Measurements from ENCODE around the gene DNAJB6. TPM values are rescaled to one million over a fixed set of nuclear protein-coding genes. Genes with fewer than 3 reads are reported as not detected.

Gene DNAJB6
- 100 to 1,000 TPM in 2 of 3 donors, 10 to 100 TPM in 1; 73.8 to 136 (median 101) TPM for total RNA-seq

GRCh38 chr7:157336383-157337315, at the start of gene DNAJB6:
Gene DNAJB6 (plus strand): TSS chr7:157337004. CDS start chr7:157358573, 21,569 bp downstream.
- Histone ChIP-seq H3K4me1 (no peaks in the 10 kb centered on the region), H3K27ac (peak within 1 kb of the TSS; percentile 98 to 100), H3K36me3 (no peaks in the 10 kb centered on the region), H3K4me3 (peak within 1 kb of the TSS; percentile 77 to 97 (median 85)), H3K27me3 (no peaks in the 10 kb centered on the region), H3K9me3 (no peaks in the 10 kb centered on the region)
- DNase-seq (ENCODE audit: low spot score in 2 of 2): peak; percentile 89 to 93
- intact Hi-C loops (cut with DNase I; ENCODE audit: low total_unique reads): no loop called here
- TF ChIP-seq POLR2A (IDR thresholded peaks at IDR 0.05) (peak; percentile 94), CTCF (IDR thresholded peaks at IDR 0.05) (peak in 1 of 3 donors; percentile 1), POLR2AphosphoS5 (IDR thresholded peaks at IDR 0.05) (peak; percentile 86 to 99 (median 91))

- Histone ChIP-seq H3K4me3 (no peak overlapping the region), H3K9me3 (no peaks in the 10 kb centered on the region), H3K36me3 (no peaks in the 10 kb centered on the region), H3K4me1 (no peaks in the 10 kb centered on the region), H3K27me3 (no peaks in the 10 kb centered on the region), H3K27ac (no peak overlapping the region)
- intact Hi-C loops (cut with DNase I; ENCODE audit: low total_unique reads): no loop called here
- DNase-seq (ENCODE audit: low spot score in 2 of 2): no peak
- no peak for TF ChIP-seq POLR2AphosphoS5 (IDR thresholded peaks at IDR 0.05)
- no peak for TF ChIP-seq POLR2A (IDR thresholded peaks at IDR 0.05)
- TF ChIP-seq CTCF (IDR thresholded peaks at IDR 0.05): no peak
Observed at GRCh38 chr7:157291404-157292080, 45.3 kb upstream of the DNAJB6 start.

GRCh38 chr7:157292258-157292657, 44.5 kb upstream of the DNAJB6 start:
- H3K27ac ChIP-seq: peak overlapping the region in 1 of 2 donors; percentile 50
- intact Hi-C loops (cut with DNase I; ENCODE audit: low total_unique reads): no loop called here

GRCh38 chr7:157292770-157293412, 43.9 kb upstream of the DNAJB6 start:
- H3K27ac ChIP-seq: peak overlapping the region in 1 of 2 donors; percentile 50
- no peaks in the 10 kb centered on the region for H3K4me1 ChIP-seq
- H3K9me3 ChIP-seq: no peaks in the 10 kb centered on the region
- intact Hi-C loops (cut with DNase I; ENCODE audit: low total_unique reads): no loop called here
- no peaks in the 10 kb centered on the region for H3K36me3 ChIP-seq
- no peak for TF ChIP-seq POLR2A (IDR thresholded peaks at IDR 0.05)
- no peak for TF ChIP-seq CTCF (IDR thresholded peaks at IDR 0.05)
- TF ChIP-seq POLR2AphosphoS5 (IDR thresholded peaks at IDR 0.05): no peak
- H3K27me3 ChIP-seq: no peaks in the 10 kb centered on the region
- H3K4me3 ChIP-seq: peak overlapping the region in 2 of 3 donors; percentile 32 to 53
- DNase-seq (ENCODE audit: low spot score in 2 of 2): no peak

More at GRCh38 chr7:157292258-157292657, 44.5 kb upstream of the DNAJB6 start:
- Histone ChIP-seq H3K27me3 (no peaks in the 10 kb centered on the region), H3K4me3 (no peak overlapping the region), H3K4me1 (no peaks in the 10 kb centered on the region), H3K36me3 (no peaks in the 10 kb centered on the region), H3K9me3 (no peaks in the 10 kb centered on the region)
- no peak for TF ChIP-seq CTCF (IDR thresholded peaks at IDR 0.05)
- TF ChIP-seq POLR2A (IDR thresholded peaks at IDR 0.05): no peak
- no peak for TF ChIP-seq POLR2AphosphoS5 (IDR thresholded peaks at IDR 0.05)
- no peak for DNase-seq (ENCODE audit: low spot score in 2 of 2)
